Stomach (tissue), 9 donors: ENCODE results near the gene DOK6. TPM values are rescaled to one million over a fixed set of nuclear protein-coding genes. Genes with fewer than 3 reads are reported as not detected.

Experiments used
- DNase-seq, 2 donors: peaks; one replicate each; pipeline versions ENCODE4 v3.0.0 to v3.0.0-alpha.2; 2013 to 2019
- H3K27ac ChIP-seq, 5 donors: fragments of 200-600 bp in 4 of 5; sonication (generic) in 4 of 5; one replicate each; pipeline ENCODE4 v1.5.1; 2013 to 2019; ENCODE audit warnings: mild to moderate bottlenecking in 1 of 5, moderate library complexity in 1 of 5
- H3K27me3 ChIP-seq, 3 donors: fragments of 200-600 bp; sonication (generic); one replicate each; pipeline ENCODE4 v1.5.1; 2017 to 2019; ENCODE audit warnings: mixed run types in 1 of 3
- H3K36me3 ChIP-seq, 4 donors: fragments of 200-600 bp; sonication (generic); 1 replicate in 3 of 4; 2 replicates in 1 of 4; pipeline ENCODE4 v1.5.1; 2016 to 2019
- H3K4me1 ChIP-seq, 4 donors: fragments of 200-600 bp; sonication (generic); one replicate each; pipeline ENCODE4 v1.5.1; 2016 to 2019
- H3K4me3 ChIP-seq, 4 donors: fragments of 200-600 bp; sonication (generic) in 3 of 4; one replicate each; pipeline ENCODE4 v1.5.1; 2016 to 2019; ENCODE audit warnings: mild to moderate bottlenecking in 1 of 4
- H3K9me3 ChIP-seq, 4 donors: fragments of 200-600 bp; sonication (generic); one replicate each; pipeline ENCODE4 v1.5.1; 2016 to 2019
- EP300 ChIP-seq: sonication (generic); formaldehyde crosslinking; IDR thresholded peaks from one replicate; pipeline ENCODE4 v1.6.1; 2017; ENCODE audit warnings: antibody characterized with exemption
- POLR2A ChIP-seq, 4 donors: fragments of 450-650 bp; IDR thresholded peaks; one replicate each; pipeline ENCODE4 v1.6.1; 2016; ENCODE audit warnings: antibody characterized with exemption in 4 of 4, control low read depth in 2 of 4, mild to moderate bottlenecking in 1 of 4, moderate library complexity in 1 of 4
- POLR2AphosphoS5 ChIP-seq, 3 donors: sonication (generic); formaldehyde crosslinking; IDR thresholded peaks; one replicate each; pipeline ENCODE4 v1.6.1; 2016; ENCODE audit warnings: antibody characterized with exemption in 3 of 3
- WGBS, 5 donors: extraction: QIAGEN DNeasy Blood & Tissue Kit in 3 of 5; methylation state at CpG; one replicate each; pipeline versions ENCODE4 v1.1.5 to v1.1.7; 2013 to 2018; 5-methylcytosine and 5-hydroxymethylcytosine counted together
- intact Hi-C: fragments of 100-400 bp; cut with DNase I; formaldehyde crosslinking; loops from one replicate; pipeline ENCODE4 v1.15.1; 2023; ENCODE audit warnings: low total_unique reads
- polyA plus RNA-seq, 3 donors: library from polyadenylated mRNA; stranded (reverse); fragments of 200-250 nt; gene quantifications; one replicate each; pipeline ENCODE4 v1.2.3, GENCODE V29; 2013
- total RNA-seq, 5 donors: library from RNA; depleted of rRNA; stranded (reverse); fragments of >200 nt; gene quantifications; one replicate each; pipeline versions ENCODE4 v1.1.0 to v1.2.3, GENCODE V29; 2014 to 2016
- TF ChIP-seq, protein P1 (sequence below), 7 experiments: fragments of 450-650 bp in 4 of 7; fragments of 200-600 bp in 3 of 7; sonication (generic) in 3 of 7; IDR thresholded peaks; one replicate each; pipeline ENCODE4 v1.5.1; 2016 to 2019; ENCODE audit warnings: antibody characterized with exemption in 7 of 7, control low read depth in 2 of 7, mild to moderate bottlenecking in 1 of 7
- donor health status: healthy with polysubstance abuse.
- donor health status: Bipolar disorder and iron deficiency.
- donor health status: healthy.

The DOK6 gene
- total and polyA plus RNA-seq, 8 donors = 0.18 to 10.1 (median 1.7) TPM; not detected in 1

DNA sequence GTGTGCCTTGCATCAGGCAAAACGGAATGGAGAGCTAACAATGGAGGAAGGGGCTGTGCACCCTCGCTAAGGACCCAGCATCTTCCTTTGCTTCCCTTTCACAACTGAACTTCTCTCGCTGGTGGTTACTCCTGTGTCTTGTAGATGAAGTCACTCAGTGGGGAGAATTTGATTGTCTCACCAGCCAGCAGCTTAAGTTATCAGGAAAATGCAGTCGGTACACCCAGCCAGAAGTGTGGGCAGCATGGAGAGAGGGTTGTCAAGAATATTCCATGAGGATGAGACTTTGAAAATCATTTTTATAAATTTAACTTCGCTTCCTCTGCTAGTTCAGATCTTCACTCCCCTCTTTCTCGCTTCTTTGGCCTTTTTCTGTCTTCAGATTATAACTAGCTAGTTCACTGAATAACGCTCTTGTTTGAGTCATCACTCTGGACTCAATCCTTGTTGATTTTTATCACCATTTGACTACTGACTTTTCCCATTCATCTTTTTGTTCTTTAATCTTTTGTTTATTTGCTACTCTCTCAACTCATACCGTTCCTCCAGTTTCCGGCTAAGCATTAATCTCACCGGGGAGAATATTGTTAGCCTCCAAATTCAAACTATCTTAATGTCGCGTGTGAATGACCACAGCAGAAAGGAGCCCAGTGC lies 325.3 kb downstream of the DOK6 start:
- 63 to 73% (median 69%) methylated on average over 12 of the region's 12 CpGs for WGBS, 5 donors
- H3K27ac ChIP-seq = no peak overlapping the region
- no peaks in the 10 kb centered on the region for H3K36me3 ChIP-seq

DNA sequence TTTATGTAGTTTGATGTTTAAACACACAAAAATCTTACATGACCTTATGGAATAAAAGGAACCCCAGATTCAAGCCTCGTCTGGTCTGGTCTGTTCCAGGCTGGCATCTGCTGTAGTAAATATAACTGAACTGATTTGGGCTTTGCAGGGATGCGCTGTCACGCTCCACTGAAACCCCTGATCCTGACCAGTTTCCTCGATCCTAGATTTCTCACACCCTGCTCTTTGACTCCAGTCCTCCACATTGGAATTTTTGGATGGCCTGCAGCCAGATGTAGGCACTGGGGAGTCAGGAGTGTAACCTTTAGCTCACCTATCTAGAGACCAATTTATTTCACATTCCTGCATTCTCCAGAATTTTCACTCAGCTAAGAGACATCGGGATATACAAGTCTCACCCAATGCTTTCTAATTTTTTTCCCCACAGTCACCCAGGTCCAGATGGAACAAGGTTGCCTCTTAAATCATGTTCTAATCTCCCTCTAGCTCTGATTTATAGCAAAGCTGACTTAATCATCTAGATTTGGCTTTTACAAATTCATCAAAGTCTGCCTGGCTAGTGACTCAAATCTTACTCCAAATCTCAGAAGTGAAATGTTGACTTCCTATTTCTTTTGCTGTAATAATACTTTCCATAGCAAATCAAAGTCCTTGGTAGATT lies 327.4 kb downstream of the DOK6 start:
- no peak for DNase-seq
- Histone ChIP-seq H3K4me3 (no peak overlapping the region), H3K4me1 (no peaks in the 10 kb centered on the region), H3K9me3 (no peaks in the 10 kb centered on the region), H3K36me3 (no peaks in the 10 kb centered on the region), H3K27ac (no peak overlapping the region), H3K27me3 (no peaks in the 10 kb centered on the region)
- intact Hi-C loops = no loop called here
- no peak for TF ChIP-seq EP300
- TF ChIP-seq, protein P1, sequence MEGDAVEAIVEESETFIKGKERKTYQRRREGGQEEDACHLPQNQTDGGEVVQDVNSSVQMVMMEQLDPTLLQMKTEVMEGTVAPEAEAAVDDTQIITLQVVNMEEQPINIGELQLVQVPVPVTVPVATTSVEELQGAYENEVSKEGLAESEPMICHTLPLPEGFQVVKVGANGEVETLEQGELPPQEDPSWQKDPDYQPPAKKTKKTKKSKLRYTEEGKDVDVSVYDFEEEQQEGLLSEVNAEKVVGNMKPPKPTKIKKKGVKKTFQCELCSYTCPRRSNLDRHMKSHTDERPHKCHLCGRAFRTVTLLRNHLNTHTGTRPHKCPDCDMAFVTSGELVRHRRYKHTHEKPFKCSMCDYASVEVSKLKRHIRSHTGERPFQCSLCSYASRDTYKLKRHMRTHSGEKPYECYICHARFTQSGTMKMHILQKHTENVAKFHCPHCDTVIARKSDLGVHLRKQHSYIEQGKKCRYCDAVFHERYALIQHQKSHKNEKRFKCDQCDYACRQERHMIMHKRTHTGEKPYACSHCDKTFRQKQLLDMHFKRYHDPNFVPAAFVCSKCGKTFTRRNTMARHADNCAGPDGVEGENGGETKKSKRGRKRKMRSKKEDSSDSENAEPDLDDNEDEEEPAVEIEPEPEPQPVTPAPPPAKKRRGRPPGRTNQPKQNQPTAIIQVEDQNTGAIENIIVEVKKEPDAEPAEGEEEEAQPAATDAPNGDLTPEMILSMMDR (IDR thresholded peaks at IDR 0.05) = no peak
- 76 to 87% (median 82%) methylated on average over 5 of the region's 5 CpGs for WGBS, 5 donors

More for the DNA sequence above, 325.3 kb downstream of the DOK6 start:
- TF ChIP-seq, protein P1 (IDR thresholded peaks at IDR 0.05) = no peak
- TF ChIP-seq EP300 (no peak), POLR2A (IDR thresholded peaks at IDR 0.05) (no peak), POLR2AphosphoS5 (IDR thresholded peaks at IDR 0.05) (no peak)
- Histone ChIP-seq H3K4me1 (no peaks in the 10 kb centered on the region), H3K9me3 (no peaks in the 10 kb centered on the region), H3K4me3 (no peak overlapping the region), H3K27me3 (no peaks in the 10 kb centered on the region)
- intact Hi-C loops = no loop called here
- DNase-seq = no peak

DNA sequence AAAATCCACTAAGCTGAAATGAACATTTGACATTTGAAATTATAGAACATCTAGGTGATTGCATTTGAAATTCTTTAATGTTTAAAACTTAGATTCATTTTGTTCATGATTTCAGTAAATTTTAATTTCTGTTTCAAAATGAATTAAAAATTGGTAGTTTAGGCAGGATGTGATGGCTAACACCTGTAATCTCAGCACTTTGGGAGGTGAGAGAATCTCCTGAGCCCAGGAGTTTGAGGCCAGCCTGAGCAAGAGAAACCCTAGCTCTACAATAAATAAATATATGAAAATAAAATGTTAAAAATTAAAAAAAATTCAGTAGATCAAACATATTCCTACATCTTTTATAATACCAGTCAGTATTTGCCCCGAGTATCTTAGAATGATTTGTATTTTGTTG lies 330.0 kb downstream of the DOK6 start:
- 73 to 79% (median 75%) methylated on average over 1 of the region's 1 CpG for WGBS, 5 donors
- TF ChIP-seq POLR2A (IDR thresholded peaks at IDR 0.05) = no peak
- TF ChIP-seq, protein P1 (IDR thresholded peaks at IDR 0.05) = no peak
- Histone ChIP-seq H3K27ac (no peak overlapping the region), H3K27me3 (no peaks in the 10 kb centered on the region), H3K4me1 (no peaks in the 10 kb centered on the region), H3K36me3 (no peaks in the 10 kb centered on the region), H3K4me3 (no peak overlapping the region), H3K9me3 (peaks cover 0 to 4% (median 0%) of the 10 kb centered on the region in 4 donors)
- intact Hi-C loops = no loop called here
- no peak for DNase-seq

DNA sequence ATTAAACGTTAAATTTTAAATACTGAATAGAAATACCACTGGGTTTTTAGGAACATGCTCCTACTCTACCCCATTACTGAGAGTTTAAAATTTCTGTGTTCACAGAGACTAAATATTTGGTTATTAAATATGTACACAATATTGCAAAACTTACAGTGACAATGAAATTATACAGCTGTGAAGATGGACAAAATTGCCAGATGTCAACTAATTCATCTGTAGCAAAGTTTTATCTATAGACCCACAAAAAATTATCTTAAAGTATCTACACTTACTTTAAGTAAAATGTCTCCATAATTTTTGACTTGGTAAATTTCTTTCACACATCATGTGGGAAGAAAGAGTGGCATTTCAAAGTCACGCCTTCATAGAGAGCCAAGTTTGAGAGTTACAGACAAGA lies 333.8 kb downstream of the DOK6 start:
- TF ChIP-seq POLR2A (IDR thresholded peaks at IDR 0.05) = no peak
- TF ChIP-seq, protein P1 (IDR thresholded peaks at IDR 0.05) = no peak
- no peak for TF ChIP-seq POLR2AphosphoS5 (IDR thresholded peaks at IDR 0.05)
- TF ChIP-seq EP300 = no peak
- no peaks in the 10 kb centered on the region for H3K27me3 ChIP-seq
- H3K4me3 ChIP-seq = no peak overlapping the region
- intact Hi-C loops = no loop called here
- H3K4me1 ChIP-seq = no peaks in the 10 kb centered on the region
- H3K9me3 ChIP-seq = peaks cover 0 to 6% (median 0%) of the 10 kb centered on the region in 4 donors
- 85 to 93% (median 89%) methylated on average over 2 of the region's 2 CpGs for WGBS, 5 donors
- H3K27ac ChIP-seq = no peak overlapping the region
- H3K36me3 ChIP-seq = no peaks in the 10 kb centered on the region
- DNase-seq = no peak
